ENCODE results near the gene NHSL2.

NHSL2 gene

GRCh38 chrX:72026341-72027023 is 115.8 kb downstream of the NHSL2 start:
- H3K4me2 ChIP-seq (ENCODE audit: low read length): no peak overlapping the region
- no peaks in the 10 kb centered on the region for H3K9me3 ChIP-seq (ENCODE audit: insufficient read depth, low read length)

GRCh38 chrX:72027024-72027913 is 116.6 kb downstream of the NHSL2 start:
- TF ChIP-seq CTCF (IDR thresholded peaks at IDR 0.05; ENCODE audit: low read depth, low read length): no peak
- TF ChIP-seq EZH2phosphoT487 (IDR thresholded peaks at IDR 0.05; ENCODE audit: low read depth): no peak
- H4K20me1 ChIP-seq (ENCODE audit: insufficient read depth, low read length): no peaks in the 10 kb centered on the region
- no peak overlapping the region for H3K27ac ChIP-seq (ENCODE audit: low read length)
- no peak overlapping the region for H3K4me3 ChIP-seq (ENCODE audit: low read length)
- no peaks in the 10 kb centered on the region for H3K4me1 ChIP-seq (ENCODE audit: low read length)
- H3K36me3 ChIP-seq (replicated peaks; ENCODE audit: low read depth, low read length): no peaks in the 10 kb centered on the region
- no peaks in the 10 kb centered on the region for H3K79me2 ChIP-seq (ENCODE audit: low read length)
- no peaks in the 10 kb centered on the region for H3K27me3 ChIP-seq (ENCODE audit: low read depth, low read length)
- no peaks in the 10 kb centered on the region for H3K9me3 ChIP-seq (ENCODE audit: insufficient read depth, low read length)
- no peak overlapping the region for H3K4me2 ChIP-seq (ENCODE audit: low read length)
- H2AFZ ChIP-seq (ENCODE audit: low read depth, low read length): no peak overlapping the region
- H3K9ac ChIP-seq (ENCODE audit: low read length): no peak overlapping the region

More at GRCh38 chrX:72026341-72027023, 115.8 kb downstream of the NHSL2 start:
- Histone ChIP-seq H3K4me1 (ENCODE audit: low read length) (peaks cover 7% of the 10 kb centered on the region), H2AFZ (ENCODE audit: low read depth, low read length) (no peak overlapping the region), H3K79me2 (ENCODE audit: low read length) (no peaks in the 10 kb centered on the region), H3K27ac (ENCODE audit: low read length) (no peak overlapping the region), H3K27me3 (ENCODE audit: low read depth, low read length) (no peaks in the 10 kb centered on the region), H4K20me1 (ENCODE audit: insufficient read depth, low read length) (no peaks in the 10 kb centered on the region), H3K36me3 (replicated peaks; ENCODE audit: low read depth, low read length) (no peaks in the 10 kb centered on the region), H3K4me3 (ENCODE audit: low read length) (no peak overlapping the region), H3K9ac (ENCODE audit: low read length) (no peak overlapping the region)
- TF ChIP-seq EZH2phosphoT487 (IDR thresholded peaks at IDR 0.05; ENCODE audit: low read depth) (no peak), CTCF (IDR thresholded peaks at IDR 0.05; ENCODE audit: low read depth, low read length) (no peak)

GRCh38 chrX:72027914-72028307 is 117.3 kb downstream of the NHSL2 start:
- Histone ChIP-seq H3K36me3 (replicated peaks; ENCODE audit: low read depth, low read length) (no peaks in the 10 kb centered on the region), H3K4me2 (ENCODE audit: low read length) (no peak overlapping the region), H3K27ac (ENCODE audit: low read length) (no peak overlapping the region), H3K4me1 (ENCODE audit: low read length) (no peaks in the 10 kb centered on the region), H2AFZ (ENCODE audit: low read depth, low read length) (no peak overlapping the region), H3K4me3 (ENCODE audit: low read length) (no peak overlapping the region), H3K27me3 (ENCODE audit: low read depth, low read length) (no peaks in the 10 kb centered on the region), H3K79me2 (ENCODE audit: low read length) (no peaks in the 10 kb centered on the region), H4K20me1 (ENCODE audit: insufficient read depth, low read length) (no peaks in the 10 kb centered on the region), H3K9ac (ENCODE audit: low read length) (no peak overlapping the region), H3K9me3 (ENCODE audit: insufficient read depth, low read length) (no peaks in the 10 kb centered on the region)
- TF ChIP-seq EZH2phosphoT487 (IDR thresholded peaks at IDR 0.05; ENCODE audit: low read depth) (no peak), CTCF (IDR thresholded peaks at IDR 0.05; ENCODE audit: low read depth, low read length) (no peak)
